H1 (cell line): ENCODE results near the gene ZNF44. TPM values are rescaled to one million over a fixed set of nuclear protein-coding genes. Genes with fewer than 3 reads are reported as not detected.

Experiments used
- ASH2L ChIP-seq: fragments of 200-600, 300-600 bp; sonication (generic); IDR thresholded peaks from one replicate; pipeline ENCODE4 v1.7.1; 2017; ENCODE audit warnings: low read length
- HDAC2 ChIP-seq, 2 experiments: fragments of 300-600 bp in 1 of 2; sonication (generic) in 1 of 2; IDR thresholded peaks; 2 replicates each; pipeline ENCODE4 v1.6.1; 2011 to 2012; ENCODE audit warnings: low read depth in 2 of 2, low read length in 2 of 2, mild to moderate bottlenecking in 2 of 2, moderate library complexity in 2 of 2, borderline replicate concordance in 1 of 2, inconsistent platforms in 1 of 2
- SP2 ChIP-seq: IDR thresholded peaks from 2 replicates; pipeline ENCODE4 v1.6.1; 2012; ENCODE audit warnings: mild to moderate bottlenecking, low read length, inconsistent platforms
- TEAD4 ChIP-seq: IDR thresholded peaks from 2 replicates; pipeline ENCODE4 v1.6.1; 2012; ENCODE audit warnings: low read depth, low read length, inconsistent platforms, mixed read lengths
- polyA plus RNA-seq, 7 experiments: library from polyadenylated mRNA; depleted of rRNA in 3 of 7; stranded (reverse) in 5 of 7; unstranded in 2 of 7; fragments of >200 nt in 5 of 7; fragments of 200-250 nt in 2 of 7; gene quantifications; 1 replicate in 5 of 7; 2 replicates in 1 of 7; 4 replicates in 1 of 7; pipeline versions ENCODE4 v1.2.1 to v1.2.3, GENCODE V29; 2011 to 2013; ENCODE audit warnings: missing spikeins in 2 of 7, mixed read lengths in 2 of 7
- total RNA-seq: library from RNA; stranded (reverse); fragmentation: NEBNext Ultra II Directional; extraction: Animal tissue kit (Norgen Biotek cat#: 25700); gene quantifications from 2 replicates; pipeline ENCODE4 v1.2.1, GENCODE V29; 2021
- TF ChIP-seq, protein P1 (sequence below): fragments of 300-600 bp; sonication (generic); IDR thresholded peaks from 2 replicates; pipeline ENCODE4 v1.7.1; 2012; ENCODE audit warnings: low read length, moderate library complexity, mild to moderate bottlenecking, inconsistent platforms; ENCODE audit not compliant: insufficient replicate concordance
- TF ChIP-seq, protein P2 (sequence below): IDR thresholded peaks from 2 replicates; pipeline ENCODE4 v1.6.1; 2011; ENCODE audit warnings: low read depth, mild to moderate bottlenecking, low read length; ENCODE audit not compliant: insufficient read depth
- TF ChIP-seq, protein P3 (sequence below), 3 experiments: IDR thresholded peaks; 1 replicate in 2 of 3; 2 replicates in 1 of 3; pipeline versions ENCODE4 v1.5.1 to v1.6.1; 2011; ENCODE audit warnings: low read length in 3 of 3, mild to moderate bottlenecking in 3 of 3, inconsistent platforms in 2 of 3, low read depth in 1 of 3, moderate library complexity in 1 of 3; ENCODE audit not compliant: insufficient read depth in 1 of 3; ENCODE audit errors: control extremely low read depth in 1 of 3

ZNF44 gene
- total and polyA plus RNA-seq, 2 of the 8 experiments (the other 6 are each of a cell fraction or from before 2014, with no cell fraction given): 1.3 to 2.8 TPM

DNA sequence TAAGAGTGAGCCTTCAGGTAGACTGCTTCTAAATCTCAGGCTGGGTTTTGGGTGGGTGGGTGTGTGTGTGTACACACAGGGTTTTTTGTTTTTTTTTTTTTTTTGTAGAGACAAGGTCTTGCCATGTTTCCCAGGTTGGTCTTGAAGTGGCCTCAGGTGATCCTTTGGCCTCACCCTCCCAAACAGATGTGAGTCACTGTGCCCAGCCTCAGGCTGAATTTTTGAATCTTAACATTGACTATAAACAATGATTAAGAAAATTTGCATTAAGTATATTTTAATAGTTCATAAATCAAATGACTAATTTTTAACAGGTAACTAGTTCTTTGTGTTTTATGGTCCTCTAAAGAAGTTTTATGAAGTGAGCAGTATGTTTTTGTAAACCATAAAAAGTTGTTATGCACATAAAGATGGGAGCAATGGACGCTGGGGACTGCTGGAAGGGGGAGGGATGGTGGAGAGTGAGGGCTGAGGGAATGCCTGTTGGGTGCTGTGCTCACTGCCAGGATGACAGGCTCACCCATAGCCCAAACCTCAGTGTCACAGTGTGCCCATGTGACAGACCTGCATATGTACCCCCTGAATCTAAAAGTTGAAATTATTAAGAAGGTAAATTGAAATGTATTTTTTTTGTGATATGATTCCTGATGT lies 71.6 kb downstream of the ZNF44 start (continued):
- TF ChIP-seq, protein P1, sequence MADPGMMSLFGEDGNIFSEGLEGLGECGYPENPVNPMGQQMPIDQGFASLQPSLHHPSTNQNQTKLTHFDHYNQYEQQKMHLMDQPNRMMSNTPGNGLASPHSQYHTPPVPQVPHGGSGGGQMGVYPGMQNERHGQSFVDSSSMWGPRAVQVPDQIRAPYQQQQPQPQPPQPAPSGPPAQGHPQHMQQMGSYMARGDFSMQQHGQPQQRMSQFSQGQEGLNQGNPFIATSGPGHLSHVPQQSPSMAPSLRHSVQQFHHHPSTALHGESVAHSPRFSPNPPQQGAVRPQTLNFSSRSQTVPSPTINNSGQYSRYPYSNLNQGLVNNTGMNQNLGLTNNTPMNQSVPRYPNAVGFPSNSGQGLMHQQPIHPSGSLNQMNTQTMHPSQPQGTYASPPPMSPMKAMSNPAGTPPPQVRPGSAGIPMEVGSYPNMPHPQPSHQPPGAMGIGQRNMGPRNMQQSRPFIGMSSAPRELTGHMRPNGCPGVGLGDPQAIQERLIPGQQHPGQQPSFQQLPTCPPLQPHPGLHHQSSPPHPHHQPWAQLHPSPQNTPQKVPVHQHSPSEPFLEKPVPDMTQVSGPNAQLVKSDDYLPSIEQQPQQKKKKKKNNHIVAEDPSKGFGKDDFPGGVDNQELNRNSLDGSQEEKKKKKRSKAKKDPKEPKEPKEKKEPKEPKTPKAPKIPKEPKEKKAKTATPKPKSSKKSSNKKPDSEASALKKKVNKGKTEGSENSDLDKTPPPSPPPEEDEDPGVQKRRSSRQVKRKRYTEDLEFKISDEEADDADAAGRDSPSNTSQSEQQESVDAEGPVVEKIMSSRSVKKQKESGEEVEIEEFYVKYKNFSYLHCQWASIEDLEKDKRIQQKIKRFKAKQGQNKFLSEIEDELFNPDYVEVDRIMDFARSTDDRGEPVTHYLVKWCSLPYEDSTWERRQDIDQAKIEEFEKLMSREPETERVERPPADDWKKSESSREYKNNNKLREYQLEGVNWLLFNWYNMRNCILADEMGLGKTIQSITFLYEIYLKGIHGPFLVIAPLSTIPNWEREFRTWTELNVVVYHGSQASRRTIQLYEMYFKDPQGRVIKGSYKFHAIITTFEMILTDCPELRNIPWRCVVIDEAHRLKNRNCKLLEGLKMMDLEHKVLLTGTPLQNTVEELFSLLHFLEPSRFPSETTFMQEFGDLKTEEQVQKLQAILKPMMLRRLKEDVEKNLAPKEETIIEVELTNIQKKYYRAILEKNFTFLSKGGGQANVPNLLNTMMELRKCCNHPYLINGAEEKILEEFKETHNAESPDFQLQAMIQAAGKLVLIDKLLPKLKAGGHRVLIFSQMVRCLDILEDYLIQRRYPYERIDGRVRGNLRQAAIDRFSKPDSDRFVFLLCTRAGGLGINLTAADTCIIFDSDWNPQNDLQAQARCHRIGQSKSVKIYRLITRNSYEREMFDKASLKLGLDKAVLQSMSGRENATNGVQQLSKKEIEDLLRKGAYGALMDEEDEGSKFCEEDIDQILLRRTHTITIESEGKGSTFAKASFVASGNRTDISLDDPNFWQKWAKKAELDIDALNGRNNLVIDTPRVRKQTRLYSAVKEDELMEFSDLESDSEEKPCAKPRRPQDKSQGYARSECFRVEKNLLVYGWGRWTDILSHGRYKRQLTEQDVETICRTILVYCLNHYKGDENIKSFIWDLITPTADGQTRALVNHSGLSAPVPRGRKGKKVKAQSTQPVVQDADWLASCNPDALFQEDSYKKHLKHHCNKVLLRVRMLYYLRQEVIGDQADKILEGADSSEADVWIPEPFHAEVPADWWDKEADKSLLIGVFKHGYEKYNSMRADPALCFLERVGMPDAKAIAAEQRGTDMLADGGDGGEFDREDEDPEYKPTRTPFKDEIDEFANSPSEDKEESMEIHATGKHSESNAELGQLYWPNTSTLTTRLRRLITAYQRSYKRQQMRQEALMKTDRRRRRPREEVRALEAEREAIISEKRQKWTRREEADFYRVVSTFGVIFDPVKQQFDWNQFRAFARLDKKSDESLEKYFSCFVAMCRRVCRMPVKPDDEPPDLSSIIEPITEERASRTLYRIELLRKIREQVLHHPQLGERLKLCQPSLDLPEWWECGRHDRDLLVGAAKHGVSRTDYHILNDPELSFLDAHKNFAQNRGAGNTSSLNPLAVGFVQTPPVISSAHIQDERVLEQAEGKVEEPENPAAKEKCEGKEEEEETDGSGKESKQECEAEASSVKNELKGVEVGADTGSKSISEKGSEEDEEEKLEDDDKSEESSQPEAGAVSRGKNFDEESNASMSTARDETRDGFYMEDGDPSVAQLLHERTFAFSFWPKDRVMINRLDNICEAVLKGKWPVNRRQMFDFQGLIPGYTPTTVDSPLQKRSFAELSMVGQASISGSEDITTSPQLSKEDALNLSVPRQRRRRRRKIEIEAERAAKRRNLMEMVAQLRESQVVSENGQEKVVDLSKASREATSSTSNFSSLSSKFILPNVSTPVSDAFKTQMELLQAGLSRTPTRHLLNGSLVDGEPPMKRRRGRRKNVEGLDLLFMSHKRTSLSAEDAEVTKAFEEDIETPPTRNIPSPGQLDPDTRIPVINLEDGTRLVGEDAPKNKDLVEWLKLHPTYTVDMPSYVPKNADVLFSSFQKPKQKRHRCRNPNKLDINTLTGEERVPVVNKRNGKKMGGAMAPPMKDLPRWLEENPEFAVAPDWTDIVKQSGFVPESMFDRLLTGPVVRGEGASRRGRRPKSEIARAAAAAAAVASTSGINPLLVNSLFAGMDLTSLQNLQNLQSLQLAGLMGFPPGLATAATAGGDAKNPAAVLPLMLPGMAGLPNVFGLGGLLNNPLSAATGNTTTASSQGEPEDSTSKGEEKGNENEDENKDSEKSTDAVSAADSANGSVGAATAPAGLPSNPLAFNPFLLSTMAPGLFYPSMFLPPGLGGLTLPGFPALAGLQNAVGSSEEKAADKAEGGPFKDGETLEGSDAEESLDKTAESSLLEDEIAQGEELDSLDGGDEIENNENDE: no peak
- no peak for TF ChIP-seq TEAD4
- TF ChIP-seq, protein P2, sequence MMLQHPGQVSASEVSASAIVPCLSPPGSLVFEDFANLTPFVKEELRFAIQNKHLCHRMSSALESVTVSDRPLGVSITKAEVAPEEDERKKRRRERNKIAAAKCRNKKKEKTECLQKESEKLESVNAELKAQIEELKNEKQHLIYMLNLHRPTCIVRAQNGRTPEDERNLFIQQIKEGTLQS: no peak
- TF ChIP-seq, protein P3, sequence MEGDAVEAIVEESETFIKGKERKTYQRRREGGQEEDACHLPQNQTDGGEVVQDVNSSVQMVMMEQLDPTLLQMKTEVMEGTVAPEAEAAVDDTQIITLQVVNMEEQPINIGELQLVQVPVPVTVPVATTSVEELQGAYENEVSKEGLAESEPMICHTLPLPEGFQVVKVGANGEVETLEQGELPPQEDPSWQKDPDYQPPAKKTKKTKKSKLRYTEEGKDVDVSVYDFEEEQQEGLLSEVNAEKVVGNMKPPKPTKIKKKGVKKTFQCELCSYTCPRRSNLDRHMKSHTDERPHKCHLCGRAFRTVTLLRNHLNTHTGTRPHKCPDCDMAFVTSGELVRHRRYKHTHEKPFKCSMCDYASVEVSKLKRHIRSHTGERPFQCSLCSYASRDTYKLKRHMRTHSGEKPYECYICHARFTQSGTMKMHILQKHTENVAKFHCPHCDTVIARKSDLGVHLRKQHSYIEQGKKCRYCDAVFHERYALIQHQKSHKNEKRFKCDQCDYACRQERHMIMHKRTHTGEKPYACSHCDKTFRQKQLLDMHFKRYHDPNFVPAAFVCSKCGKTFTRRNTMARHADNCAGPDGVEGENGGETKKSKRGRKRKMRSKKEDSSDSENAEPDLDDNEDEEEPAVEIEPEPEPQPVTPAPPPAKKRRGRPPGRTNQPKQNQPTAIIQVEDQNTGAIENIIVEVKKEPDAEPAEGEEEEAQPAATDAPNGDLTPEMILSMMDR (IDR thresholded peaks at IDR 0.05; ENCODE audit: control extremely low read depth in 1 of 3, insufficient read depth in 1 of 3, low read depth in 1 of 3, low read length in 3 of 3): no peak
- TF ChIP-seq ASH2L: no peak
- no peak for TF ChIP-seq HDAC2 (IDR thresholded peaks at IDR 0.05; ENCODE audit: borderline replicate concordance in 1 of 2, low read depth in 2 of 2, low read length in 2 of 2)
- no peak for TF ChIP-seq SP2
- TF ChIP-seq, all 59 proteins: peak for 0
